GM21737 (cell line): ENCODE data around the gene MFAP2.

Experiments used
- ATAC-seq: cut with Tn5 transposase; IDR thresholded peaks from one replicate; pipeline ENCODE4 v1.9.1; 2021; ENCODE audit warnings: mild to moderate bottlenecking, moderate library complexity; ENCODE audit not compliant: unreplicated experiment

Gene MFAP2, protein sequence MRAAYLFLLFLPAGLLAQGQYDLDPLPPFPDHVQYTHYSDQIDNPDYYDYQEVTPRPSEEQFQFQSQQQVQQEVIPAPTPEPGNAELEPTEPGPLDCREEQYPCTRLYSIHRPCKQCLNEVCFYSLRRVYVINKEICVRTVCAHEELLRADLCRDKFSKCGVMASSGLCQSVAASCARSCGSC

DNA sequence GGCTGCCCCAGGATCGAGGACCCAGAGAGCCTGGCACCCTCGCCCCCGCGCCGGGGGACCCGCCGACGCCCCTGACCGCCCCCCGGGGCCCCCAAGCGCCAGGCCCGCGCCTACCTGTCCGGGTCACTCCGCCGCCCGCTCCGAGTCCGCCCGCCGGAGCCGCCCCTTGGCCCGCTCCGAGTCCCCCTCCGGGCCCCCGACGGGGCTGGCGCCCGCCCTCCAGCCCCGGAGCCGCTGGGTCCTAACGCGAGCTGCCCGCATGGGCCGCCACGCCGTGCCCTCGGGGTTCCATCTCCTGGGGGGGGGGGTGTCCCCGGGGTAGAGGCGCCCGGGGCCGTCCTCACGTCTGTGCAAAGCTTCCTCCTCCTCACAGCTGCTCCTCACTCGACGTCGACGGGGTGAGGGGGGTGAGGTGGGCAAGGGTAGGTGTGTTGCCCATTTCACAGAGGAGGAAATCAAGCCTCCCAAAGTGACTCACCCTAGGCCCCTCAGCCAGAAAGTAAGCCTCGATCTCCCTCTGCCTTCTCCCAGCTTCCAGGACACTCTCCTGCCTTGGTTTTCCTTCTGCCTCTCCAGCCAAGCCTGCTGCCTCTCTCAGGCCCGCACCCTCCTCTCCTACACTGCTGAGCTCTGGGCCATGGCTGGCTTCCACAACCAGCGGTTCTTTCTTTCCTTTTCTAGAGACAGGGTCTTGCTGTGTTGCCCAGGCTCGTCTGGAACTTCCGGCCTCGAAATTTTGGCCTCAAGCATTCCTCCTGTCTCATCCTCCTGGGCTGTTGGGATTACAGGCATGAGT is at the start of gene MFAP2:
Gene MFAP2, minus strand, starts transcription at position 148 of the 796 bp plus-strand sequence. CDS start 2,347 bp downstream, outside the sequence.
- ATAC-seq, result no peak

DNA sequence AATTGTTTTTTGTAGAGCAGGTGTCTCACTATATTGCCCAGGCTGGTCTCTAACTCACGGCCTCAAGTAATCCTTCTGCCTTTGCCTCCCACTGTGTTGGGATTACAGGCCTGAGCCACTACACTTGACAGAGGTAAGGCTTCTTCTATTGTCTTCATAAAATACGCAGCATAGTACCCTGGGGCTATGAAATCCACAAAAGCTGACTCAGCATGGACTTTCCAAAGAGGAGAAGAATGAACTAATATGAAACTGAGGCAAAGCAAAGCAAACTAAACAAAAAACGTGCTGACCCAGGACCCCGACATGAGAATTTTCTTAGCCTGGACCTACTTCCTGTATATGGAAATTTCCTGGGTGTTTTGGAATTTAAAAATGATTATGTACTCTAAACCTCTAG is 49.8 kb upstream of the MFAP2 start:
- ATAC-seq, result no peak

DNA sequence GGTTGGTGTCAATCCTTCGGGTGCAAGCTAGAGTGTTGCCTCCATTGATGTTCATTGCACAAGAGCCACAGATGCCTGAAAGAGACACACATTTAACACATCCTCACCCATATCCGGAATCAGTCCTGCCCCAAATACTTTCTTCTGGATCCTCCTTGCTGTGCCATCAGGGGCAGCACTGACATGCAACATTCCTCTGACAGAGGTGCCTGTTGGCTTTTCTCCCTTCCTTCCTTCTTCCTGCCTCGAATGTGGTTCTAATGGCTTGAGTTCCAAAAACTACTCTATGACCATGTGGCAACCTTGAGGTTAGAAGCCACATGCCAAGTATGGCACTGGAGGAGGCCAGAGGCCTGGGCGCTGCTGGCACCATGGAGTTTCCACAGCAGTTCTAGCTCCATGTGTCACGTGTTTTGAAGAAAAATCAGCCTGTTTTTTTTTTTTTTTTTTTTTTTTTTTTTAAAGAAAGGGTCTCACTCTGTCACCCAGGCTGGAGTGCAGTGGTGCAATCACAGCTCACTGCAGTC is 48.3 kb upstream of the MFAP2 start:
- no peak for ATAC-seq

DNA sequence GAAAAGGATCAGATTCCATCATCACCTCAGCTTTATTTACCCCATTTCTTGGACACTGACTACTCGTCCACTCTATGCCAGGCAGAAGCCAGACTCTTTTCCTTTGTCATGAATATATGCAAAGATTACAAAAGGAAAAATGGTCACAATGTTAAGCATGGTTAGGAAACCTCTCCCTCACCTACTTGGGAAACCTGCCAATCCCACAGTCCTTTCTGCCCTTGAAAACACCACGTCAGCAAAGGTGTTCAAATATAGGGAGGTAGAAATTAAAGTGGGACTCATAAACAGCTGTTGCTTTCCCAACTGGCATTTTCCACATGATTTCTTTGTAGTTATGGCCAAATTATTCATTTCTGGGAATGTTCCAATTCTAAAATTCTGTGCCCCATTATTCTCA is 47.5 kb upstream of the MFAP2 start:
- no peak for ATAC-seq

DNA sequence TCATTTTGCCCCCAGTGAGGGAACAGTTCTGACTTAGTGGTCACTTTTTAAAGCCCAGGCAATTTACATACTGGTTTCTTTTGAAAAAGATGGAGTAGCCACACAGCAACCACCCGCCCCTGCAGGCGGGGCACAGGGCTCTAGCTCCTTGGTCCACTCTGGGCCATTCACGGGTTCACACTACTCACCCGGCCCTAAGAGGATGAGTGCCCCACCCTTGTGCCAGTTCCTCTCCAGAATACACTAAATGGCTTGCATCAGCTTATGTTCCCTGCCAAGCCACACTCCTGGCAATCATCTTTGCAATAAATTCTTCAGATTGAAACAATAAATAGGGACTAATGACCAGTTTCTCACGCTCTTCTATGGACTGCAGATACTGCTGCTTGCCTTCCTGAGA is 47.0 kb upstream of the MFAP2 start:
- ATAC-seq, result no peak

DNA sequence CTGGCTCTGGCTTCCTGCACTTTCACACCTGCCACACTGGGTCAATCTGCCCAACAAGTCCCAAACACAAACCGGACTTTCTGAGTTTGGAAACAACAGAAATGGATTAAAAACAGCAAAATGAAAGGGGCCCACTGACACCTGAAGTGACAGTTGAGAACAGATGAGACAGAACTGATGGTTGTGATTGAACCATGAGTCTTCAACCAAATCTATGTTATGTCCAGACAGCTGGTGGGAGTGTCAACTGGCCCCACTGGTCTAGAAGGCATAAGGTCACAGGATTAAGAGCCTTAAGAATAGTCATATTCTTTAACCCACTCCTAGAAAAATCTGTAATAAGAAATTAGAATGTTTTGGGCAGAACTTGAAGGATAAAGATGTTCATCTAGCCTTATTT is 44.3 kb upstream of the MFAP2 start:
- no peak for ATAC-seq

DNA sequence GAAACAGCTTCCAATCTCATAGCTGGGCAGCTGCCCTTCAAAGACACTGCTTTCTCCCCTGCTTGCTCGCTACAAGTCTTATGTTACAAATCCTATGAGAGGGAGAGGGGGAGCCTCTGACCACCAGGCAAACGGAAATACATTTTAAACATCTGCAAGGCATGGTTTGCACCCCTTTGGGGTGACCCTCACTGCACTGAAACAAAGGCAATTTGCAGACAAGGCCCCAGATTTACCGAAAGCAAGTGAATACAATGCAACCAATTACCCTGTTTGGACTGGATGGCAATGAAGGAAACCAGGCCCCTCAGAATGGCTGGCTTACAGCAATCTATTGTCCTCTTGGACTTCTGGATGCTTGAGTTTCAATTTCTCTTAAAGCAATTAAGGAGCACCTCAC is 43.2 kb upstream of the MFAP2 start:
- ATAC-seq, result no peak

DNA sequence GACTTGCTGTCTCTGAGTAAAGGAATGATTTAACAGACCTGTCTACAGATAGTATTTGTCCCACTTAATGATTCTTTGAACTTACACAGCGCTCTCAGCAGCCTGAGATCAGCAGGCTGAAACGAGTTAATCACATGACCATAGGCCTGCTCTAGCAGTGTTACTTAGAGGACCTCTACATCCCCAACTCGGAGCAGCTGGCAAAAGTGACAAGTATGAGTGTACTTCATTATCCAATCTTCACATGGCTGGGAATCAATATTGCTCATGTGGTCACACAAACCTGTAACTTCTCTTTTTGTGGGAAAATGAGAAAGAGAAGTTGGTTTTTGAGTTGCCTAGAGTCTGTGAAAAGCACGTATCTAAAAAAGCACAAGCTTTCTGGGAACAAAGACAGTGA is 42.7 kb upstream of the MFAP2 start:
- ATAC-seq, result no peak

DNA sequence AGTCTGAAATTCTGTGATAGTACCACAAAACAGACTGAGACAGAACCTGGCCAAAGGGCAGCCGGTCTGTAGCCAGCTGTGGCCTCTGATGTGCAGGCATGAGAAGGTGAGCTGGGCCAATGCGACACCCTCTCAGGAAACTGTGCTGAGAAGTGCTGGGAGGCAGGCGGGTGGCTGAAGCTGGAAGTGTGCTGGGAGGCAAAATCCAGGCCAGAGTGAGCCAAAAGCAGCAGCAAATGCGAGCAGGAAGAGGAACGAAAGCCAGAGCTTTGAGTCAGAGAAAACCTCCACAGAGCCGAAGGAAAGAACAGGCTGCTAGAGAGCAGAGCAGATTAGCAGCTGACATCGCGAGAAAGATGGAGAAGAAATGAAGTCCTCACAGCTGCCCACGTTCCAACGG is 41.5 kb upstream of the MFAP2 start:
- no peak for ATAC-seq

DNA sequence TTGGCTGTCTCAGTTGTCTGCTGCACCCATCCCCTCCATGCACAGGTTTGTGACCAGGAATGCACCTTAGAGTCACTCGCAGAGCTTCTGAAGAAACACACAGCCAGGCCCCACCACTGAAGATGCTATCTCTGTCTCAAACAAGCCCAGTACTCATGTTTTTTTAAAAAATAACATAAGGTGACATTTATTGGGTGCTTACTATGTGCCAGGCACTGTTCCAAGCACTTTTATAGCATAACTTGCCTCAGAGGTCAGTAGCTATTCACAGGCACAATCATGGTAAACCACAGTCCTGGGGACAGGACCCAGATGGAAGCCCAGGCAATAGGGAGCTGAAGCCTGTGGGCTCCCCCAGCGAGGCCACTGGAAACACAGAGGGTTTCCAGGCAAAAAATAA is 40.1 kb upstream of the MFAP2 start:
- ATAC-seq, result no peak

DNA sequence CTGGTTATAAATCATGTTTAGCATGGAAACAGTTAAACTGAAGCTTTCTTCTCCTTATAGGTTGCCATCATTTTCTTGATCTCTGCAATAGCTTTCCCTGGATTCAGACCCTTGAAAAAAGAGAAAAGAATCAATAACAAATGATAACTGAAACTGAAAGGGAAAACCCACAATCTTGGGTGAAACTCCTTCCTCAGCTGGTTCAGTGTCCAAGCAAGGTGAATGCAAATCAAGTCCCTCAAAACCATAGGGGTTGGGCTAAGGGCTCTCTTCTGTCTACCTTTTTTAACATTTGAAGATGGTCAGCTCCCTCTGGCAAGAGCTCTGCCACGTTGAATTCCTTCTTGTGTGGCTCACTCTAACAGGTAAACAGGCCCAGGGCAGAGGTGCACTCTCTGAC is 38.4 kb upstream of the MFAP2 start:
- ATAC-seq, result no peak

DNA sequence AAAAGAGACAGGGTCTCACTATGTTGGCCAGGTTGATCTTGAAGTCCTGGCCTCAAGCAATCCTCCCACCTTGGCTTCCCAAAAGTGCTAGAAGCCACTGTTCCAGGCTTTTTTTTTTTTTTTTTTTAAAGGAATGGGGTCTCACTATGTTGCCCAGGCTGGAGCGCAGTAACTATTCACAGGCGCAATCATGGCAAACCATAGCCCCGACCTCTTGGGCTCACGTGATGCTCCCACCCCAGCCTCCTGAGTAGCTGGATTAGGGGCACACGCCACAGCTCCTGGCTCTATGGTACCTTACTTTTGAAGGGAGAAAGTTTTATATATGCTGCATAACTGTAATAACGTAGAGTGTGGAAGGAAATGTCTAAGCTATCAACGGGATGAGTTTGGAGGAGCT is 37.0 kb upstream of the MFAP2 start:
- no peak for ATAC-seq

DNA sequence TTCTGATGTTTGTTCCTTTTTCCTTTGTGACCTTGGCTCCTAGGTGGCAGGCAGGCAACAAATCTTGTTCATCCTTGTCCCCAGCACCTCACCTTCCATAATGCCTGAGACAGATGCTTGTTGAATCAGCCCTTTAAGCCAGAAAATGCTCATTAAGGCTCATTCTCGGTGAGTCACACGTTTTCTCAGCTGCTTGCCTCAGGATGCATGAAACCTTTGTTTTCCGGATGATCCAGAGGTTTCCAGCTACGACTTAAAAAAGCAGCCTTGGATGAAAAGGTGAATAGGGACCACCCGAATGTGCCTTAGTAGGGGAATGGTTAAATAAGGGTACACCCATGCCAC is 35.9 kb upstream of the MFAP2 start:
- ATAC-seq, result no peak

DNA sequence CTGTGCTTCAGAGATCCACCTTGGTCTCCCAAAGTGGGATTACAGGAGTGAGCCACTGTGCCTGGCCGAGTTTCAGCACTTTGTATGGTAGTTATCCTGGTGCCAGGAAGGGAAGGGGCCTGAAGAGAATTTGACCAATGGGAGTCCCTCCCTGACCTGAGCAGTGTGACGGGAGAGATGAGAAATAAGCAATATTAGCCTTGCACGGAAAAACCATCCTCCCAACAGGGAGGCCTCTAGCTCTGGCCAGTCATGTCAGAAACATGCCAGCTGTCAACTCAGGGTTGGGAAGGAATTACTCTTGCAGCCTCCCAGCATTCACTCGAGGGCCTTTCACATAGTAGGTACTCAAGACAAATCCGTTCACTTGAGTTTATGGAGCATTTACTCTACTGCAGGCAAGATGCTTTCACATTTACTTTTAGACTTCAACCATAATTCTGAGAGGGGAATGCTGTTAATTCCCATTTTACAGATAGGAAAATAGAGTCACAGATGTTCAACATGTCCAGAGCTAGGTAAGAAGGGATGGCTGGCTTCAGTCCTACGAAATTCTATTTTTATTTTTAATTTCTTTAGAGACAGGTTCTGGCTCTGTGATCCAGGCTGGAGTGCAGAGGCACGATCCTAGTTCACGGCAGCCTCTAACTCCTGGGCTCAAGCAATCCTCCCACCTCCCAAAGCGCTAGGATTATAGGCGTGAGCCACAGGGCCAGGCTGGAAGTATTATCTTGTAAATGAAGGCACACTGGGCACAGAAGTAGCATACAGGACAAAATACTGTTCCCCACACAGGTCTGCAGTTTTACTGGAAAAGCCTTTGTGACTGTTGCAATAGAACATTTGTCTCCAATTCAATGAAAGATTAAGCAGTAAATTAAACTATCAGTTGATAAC is 34.5 kb upstream of the MFAP2 start:
- ATAC-seq, result no peak

DNA sequence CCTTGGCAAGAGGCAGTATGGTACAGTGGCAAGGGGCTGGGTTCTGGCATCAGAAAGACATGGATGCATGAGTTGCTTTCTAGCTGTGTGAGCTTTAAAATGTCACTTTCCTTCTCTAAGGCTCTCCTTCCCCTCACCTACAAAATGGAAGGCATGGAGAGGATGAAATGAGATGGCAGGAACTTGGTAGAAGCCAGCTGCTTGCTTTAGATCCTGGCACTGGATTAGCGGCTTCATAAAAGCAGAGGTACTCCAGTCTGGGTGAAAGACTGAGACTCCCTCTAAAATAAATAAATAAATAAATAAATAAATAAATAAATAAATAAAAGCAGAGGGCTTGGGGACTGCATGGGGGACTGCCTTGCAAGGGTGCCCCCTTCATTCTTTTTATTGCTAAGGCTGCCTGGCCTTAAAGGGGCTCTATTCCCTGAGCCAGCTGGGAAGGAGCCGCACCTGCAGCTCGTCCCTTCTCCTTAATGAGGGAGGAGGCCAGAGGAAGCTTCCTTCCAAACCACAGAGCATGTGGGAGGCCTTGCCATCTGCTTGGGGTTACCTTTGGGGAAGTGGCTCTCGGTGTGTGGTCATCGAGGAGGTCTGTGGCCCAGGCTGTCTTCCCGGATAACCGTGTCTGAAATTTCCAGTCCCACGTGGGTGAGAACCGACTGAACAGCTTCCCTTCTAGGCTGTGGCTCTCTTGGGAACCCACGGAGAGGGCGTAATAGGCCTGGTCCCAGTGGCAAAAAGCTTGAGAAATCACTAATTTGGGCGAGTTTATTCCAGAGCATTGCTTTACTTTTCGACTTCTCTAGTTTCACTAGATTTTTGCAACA is 33.3 kb upstream of the MFAP2 start:
- ATAC-seq, result no peak

DNA sequence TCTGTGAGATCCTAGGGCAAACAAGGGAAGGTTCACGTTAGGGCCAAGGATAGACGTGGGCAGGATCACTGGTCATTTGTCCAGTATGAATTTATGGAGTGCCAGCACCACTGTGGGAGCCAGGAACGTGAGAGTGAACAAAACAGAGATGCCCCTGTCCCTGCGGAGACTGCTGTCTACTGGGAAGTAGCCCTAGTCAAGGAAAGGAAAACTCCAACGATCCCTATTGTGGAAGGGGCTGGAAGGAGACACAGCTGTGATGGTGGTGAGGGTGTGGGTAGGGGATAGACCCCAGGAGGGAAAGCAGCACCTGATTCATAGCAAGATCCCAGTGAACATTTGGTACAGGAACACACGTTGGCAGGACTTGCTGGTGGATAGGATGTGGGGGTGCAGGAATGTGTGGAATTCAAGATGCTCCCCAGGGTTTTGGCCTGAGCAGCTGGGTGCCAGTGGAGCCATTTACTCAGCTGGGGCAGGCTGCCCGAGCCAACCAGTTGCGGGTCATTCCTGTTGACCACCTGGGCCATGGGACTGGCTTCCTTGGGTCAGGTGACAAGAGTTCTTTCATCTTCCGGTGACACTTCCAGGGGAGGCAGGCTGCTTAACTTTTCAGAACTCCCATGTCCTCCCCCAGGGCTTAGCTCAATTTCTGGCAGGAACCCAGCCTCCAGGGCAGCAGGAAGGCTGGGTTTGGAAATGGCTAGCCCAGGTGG is 32.5 kb upstream of the MFAP2 start:
- ATAC-seq, result no peak

DNA sequence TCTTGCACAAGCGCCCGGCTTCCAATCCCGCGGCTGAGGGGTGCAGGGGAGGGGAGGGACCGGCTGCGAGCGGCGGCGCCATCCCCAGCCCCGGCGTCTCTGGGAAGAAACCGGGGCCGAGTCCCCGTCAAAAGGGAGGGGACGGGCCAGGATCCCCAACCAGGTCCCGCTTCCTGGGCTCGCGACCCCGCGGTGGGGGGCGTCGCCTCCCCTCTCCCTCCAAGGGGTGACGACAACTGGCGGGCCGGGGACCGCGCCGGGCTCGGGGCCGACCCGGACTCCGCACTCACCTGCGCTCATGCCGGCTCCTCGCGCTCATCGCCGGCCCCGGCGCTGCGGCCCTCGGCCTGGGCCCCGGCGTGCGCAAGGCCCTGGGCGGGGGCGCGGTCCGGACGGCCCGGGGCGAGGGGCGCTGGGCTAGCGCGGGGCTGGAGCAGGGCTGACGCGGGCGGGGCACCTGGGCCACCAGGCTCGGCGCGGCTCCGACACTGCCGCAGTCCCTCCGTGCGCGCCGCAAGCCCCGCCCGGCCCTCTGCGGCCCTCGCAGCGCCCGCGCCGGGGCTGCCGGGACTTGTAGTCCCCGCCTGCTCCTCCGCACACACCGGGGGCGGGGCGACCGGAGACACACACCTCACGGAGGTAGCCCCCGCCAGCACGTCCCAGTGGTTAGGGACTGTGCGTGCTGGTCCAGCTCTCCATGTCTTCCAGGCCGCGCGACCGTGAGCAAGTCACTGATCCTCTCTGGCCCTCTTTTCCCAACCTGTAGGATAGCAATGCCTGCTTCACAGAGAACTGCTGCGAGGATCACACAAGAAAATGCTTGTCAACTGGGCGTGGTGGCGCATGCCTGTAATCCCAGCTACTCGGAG is 31.3 kb upstream of the MFAP2 start, which contains the start of gene ATP13A2:
Gene ATP13A2, minus strand, starts transcription at position 490 of the 869 bp plus-strand sequence. Its CDS starts 190 bp downstream, at position 300.
- ATAC-seq, result peak; percentile 87

DNA sequence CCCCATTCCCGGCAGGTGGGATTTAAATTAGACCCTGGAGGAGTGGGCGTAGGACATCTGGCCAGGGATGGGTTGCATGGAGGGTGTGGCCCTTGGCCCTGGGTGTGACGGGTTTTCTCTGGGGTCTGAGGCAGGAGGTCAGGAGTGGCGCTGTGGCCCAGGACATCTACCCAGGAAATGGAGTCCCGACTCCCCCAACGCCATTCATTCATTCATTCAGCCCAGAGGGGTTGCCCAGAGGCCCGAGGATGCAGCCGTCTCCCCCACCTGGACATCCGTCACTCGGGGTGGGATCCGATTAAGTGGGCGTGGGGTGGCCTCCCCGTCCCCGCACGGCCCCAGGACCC is 30.6 kb upstream of the MFAP2 start:
- no peak for ATAC-seq

DNA sequence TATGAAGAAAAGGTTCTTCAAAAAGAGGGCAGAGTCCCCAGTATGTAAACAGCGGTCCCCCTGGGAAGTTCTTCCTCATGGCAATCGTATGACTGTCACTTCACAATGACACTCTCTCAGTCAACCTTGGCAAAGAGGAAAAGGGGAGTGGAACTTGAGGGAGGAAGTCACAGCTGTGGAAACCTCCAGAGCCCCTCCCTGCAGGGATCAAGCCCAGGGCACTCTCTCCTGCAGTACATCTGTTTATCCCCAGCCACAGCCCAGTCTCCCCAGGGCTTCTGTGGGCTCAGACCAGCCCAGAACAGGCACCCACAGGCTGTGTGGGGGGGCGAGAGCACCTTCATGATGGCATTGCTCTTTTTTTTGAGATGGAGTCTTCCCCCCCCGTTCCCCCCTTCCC is 29.3 kb upstream of the MFAP2 start:
- ATAC-seq, result no peak
